ENCODE measurements around the gene CEP250.

The CEP250 gene

GRCh38 chr20:35443003-35443402 is 12.4 kb upstream of the CEP250 start:
- no peaks in the 10 kb centered on the region for H4K20me1 ChIP-seq (ENCODE audit: insufficient read depth, low read length)
- H3K27ac ChIP-seq (ENCODE audit: low read length): no peak overlapping the region
- no peak overlapping the region for H3K4me3 ChIP-seq (ENCODE audit: low read depth in 1 of 2, low read length in 2 of 2)
- H3K9ac ChIP-seq (ENCODE audit: low read depth, low read length): no peak overlapping the region
- no peak overlapping the region for H3K4me2 ChIP-seq (ENCODE audit: insufficient read depth, low read length)
- H3K27me3 ChIP-seq (ENCODE audit: insufficient read depth, low read length, poor library complexity): no peaks in the 10 kb centered on the region
- H3K4me1 ChIP-seq (ENCODE audit: insufficient read depth, low read length): peaks cover 8% of the 10 kb centered on the region; the same call in 1 of the 2 replicates
- ATAC-seq (ENCODE audit: insufficient read depth, low read depth) (no peak), DNase-seq (no peak)
- no peaks in the 10 kb centered on the region for H3K36me3 ChIP-seq (ENCODE audit: insufficient read depth, low read length)
- H3K9me3 ChIP-seq (ENCODE audit: insufficient read depth, low read length, severe bottlenecking): no peaks in the 10 kb centered on the region
- TF ChIP-seq CTCF (IDR thresholded peaks at IDR 0.05; ENCODE audit: borderline replicate concordance, extremely low read depth, low read length, poor library complexity, severe bottlenecking): no peak
- H3K79me2 ChIP-seq (ENCODE audit: insufficient read depth, low read length): no peaks in the 10 kb centered on the region
- H2AFZ ChIP-seq (ENCODE audit: low read depth, low read length): no peak overlapping the region

GRCh38 chr20:35444226-35444625 is 11.2 kb upstream of the CEP250 start:
- Histone ChIP-seq H3K9ac (ENCODE audit: low read depth, low read length) (no peak overlapping the region), H2AFZ (ENCODE audit: low read depth, low read length) (no peak overlapping the region), H3K27ac (ENCODE audit: low read length) (no peak overlapping the region), H3K27me3 (ENCODE audit: insufficient read depth, low read length, poor library complexity) (no peaks in the 10 kb centered on the region), H3K4me1 (ENCODE audit: insufficient read depth, low read length) (peaks cover 6% of the 10 kb centered on the region; the same call in 1 of the 2 replicates), H3K4me3 (ENCODE audit: low read depth in 1 of 2, low read length in 2 of 2) (no peak overlapping the region), H3K79me2 (ENCODE audit: insufficient read depth, low read length) (no peaks in the 10 kb centered on the region), H4K20me1 (ENCODE audit: insufficient read depth, low read length) (no peaks in the 10 kb centered on the region), H3K9me3 (ENCODE audit: insufficient read depth, low read length, severe bottlenecking) (no peaks in the 10 kb centered on the region), H3K4me2 (ENCODE audit: insufficient read depth, low read length) (no peak overlapping the region), H3K36me3 (ENCODE audit: insufficient read depth, low read length) (no peaks in the 10 kb centered on the region)
- TF ChIP-seq EZH2 (IDR thresholded peaks at IDR 0.05; ENCODE audit: borderline replicate concordance, low read depth, low read length, severe bottlenecking): no peak
- no peak for TF ChIP-seq CTCF (IDR thresholded peaks at IDR 0.05; ENCODE audit: borderline replicate concordance, extremely low read depth, low read length, poor library complexity, severe bottlenecking)
- DNase-seq (no peak), ATAC-seq (ENCODE audit: insufficient read depth, low read depth) (no peak)

DNA sequence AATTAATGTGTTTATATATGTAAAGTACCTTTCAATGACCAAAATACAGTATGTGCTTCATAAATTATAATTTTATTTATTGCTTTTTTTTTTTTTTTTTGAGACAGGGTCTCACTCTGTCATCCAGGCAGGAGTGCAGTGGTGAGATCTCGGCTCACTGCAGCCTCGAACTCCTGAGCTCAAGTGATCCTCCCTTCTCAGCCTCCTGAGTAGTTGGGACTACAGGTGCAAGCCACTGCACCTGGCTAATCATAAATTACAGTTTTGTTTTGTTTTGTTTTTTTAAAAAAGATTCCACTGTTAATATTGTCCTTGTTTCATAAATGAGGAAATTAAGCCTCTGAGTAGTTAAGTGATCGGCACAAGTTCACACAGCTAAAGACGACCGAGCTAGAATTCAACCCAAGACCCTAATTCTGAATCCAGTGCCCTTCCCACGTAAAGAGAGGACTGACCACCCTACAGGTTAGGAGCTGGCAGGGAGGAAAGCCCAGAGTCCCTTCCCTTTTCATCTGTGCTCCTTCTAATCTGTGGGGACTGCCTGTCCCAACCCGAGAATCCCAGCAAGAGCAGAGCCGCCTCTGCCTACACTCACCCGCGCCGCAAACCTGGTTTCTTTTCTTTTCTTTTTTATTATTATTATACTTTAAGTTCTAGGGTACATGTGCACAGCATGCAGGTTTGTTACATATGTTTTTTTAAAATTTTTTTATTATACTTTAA is 8.9 kb upstream of the CEP250 start:
- Histone ChIP-seq H3K4me1 (ENCODE audit: insufficient read depth, low read length) (peaks cover 5% of the 10 kb centered on the region; the same call in 1 of the 2 replicates), H3K27ac (ENCODE audit: low read length) (no peak overlapping the region), H4K20me1 (ENCODE audit: insufficient read depth, low read length) (no peaks in the 10 kb centered on the region), H3K9me3 (ENCODE audit: insufficient read depth, low read length, severe bottlenecking) (no peaks in the 10 kb centered on the region), H3K4me3 (ENCODE audit: low read depth in 1 of 2, low read length in 2 of 2) (peak overlapping the region in 1 of 2 experiments; percentile 49; a peak in 1 of 4 replicates), H3K27me3 (ENCODE audit: insufficient read depth, low read length, poor library complexity) (no peaks in the 10 kb centered on the region), H3K4me2 (ENCODE audit: insufficient read depth, low read length) (peak overlapping the region; percentile 65; the same call in 1 of the 2 replicates), H3K79me2 (ENCODE audit: insufficient read depth, low read length) (no peaks in the 10 kb centered on the region), H3K9ac (ENCODE audit: low read depth, low read length) (peak overlapping the region; percentile 33; the same call in 1 of the 2 replicates), H3K36me3 (ENCODE audit: insufficient read depth, low read length) (no peaks in the 10 kb centered on the region), H2AFZ (ENCODE audit: low read depth, low read length) (peak overlapping the region; percentile 82)
- DNase-seq (no peak), ATAC-seq (ENCODE audit: insufficient read depth, low read depth) (peak; percentile 22; the same call in 2 of the 3 replicates)
- TF ChIP-seq CTCF (IDR thresholded peaks at IDR 0.05; ENCODE audit: borderline replicate concordance, extremely low read depth, low read length, poor library complexity, severe bottlenecking): no peak
- TF ChIP-seq EZH2 (IDR thresholded peaks at IDR 0.05; ENCODE audit: borderline replicate concordance, low read depth, low read length, severe bottlenecking): no peak

All from DND-41 (cell line).